ENCODE data around the gene PTPN5.
A peak's percentile ranks its signal among the peaks of the same experiment; 100 is the strongest.

PTPN5 gene

DNA sequence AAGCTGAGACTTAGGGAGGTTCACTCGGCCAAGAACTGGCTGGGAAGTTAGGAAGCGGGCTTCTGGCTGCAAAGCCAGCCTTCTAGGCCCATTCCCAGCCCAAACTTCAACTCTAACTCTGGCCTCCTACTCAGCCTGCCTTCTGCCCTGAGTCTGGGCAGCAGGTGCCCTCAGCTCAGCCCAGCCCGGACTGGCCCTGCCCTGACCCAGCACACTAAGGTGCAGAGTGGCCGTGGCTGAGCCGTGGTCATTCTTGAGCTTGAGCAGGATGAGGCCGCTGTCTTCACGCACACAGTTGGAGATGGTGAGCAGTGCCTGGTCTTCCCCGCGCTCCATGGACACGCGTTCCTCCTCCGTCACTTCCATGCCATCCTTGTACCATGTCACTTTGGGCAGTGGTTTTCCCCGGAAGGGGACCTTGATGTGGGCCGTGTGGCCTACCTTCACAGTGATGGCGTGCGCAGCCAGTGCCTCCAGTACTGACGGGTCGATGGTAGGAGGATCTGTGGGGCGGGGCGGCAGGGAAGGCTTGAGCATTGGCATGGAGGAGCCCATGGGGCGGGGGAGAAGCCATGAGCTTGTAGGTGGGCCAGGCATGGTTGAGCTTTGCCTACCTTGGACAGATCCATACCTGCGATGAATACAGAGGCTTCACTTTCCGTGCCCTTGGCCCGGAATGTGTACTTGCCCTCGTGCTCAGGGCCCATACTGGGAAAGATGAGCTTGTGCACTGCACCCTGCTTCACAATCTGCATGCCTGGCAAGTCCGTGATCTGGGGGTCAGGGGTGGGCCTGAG is 77.8 kb downstream of the PTPN5 start:
- no peak for DNase-seq

DNA sequence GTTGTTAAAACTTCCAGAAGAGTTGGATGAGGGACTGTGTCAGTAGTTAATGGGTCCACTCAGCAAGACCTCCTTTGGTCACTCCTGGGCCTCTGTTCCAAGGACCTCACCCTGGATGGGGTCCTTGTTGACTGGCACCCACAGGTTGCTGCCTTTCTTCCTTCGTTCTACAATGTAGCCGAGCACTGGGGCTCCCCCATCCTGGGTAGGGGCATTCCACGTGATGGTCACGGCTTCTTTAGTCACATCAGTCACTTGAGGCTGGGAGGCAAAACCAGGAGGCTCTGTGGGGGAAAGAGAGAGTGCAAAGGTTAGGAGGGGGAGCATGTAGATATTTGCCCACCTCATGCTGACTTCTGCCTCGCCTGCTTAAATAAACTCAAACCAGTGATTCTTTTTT is 81.1 kb downstream of the PTPN5 start:
- DNase-seq: no peak

DNA sequence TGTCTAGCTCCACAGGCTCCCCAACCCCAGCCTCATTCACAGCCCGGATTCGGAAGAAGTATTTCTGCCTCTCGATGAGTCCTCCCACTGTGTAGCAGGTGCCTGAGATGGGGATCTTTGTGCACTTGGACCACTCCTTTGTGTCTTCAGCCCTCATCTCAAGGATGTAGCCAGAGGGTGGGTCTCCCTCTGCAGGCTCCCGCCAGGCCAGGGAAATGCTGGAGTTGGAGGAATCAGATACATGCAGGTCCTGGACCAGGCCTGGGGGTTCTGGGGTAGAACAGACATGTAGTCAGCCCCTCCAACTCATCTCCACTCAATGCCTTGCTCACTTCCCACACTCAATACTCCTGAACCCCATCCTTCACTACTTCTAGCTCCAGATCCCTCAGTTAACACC is 82.2 kb downstream of the PTPN5 start:
- no peak for DNase-seq

DNA sequence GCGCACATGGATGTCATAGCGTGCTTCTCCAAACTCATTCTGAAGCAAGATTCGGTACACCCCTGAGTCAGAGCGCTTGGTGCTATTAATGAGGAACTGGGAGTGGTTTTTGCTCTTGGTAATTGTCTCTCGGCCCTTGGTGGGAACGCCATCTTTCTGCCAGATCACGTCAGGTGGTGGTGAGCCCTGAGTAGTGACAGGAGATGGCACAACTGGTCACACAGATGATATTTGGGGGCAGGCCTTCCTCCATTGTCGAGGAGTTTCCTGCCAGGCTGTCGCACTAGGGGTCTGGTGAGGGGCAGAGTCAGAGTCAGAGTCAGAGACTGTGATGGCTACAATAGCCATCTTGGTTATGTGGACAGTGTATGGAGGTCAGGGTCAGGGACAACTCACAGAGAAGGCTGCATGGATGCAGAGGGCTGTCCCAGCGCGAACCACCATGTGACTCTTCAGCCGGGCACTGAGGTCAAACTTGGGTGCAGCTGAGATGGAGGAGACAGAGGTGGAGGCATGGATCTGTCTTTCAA is 83.7 kb downstream of the PTPN5 start:
- DNase-seq: no peak

DNA sequence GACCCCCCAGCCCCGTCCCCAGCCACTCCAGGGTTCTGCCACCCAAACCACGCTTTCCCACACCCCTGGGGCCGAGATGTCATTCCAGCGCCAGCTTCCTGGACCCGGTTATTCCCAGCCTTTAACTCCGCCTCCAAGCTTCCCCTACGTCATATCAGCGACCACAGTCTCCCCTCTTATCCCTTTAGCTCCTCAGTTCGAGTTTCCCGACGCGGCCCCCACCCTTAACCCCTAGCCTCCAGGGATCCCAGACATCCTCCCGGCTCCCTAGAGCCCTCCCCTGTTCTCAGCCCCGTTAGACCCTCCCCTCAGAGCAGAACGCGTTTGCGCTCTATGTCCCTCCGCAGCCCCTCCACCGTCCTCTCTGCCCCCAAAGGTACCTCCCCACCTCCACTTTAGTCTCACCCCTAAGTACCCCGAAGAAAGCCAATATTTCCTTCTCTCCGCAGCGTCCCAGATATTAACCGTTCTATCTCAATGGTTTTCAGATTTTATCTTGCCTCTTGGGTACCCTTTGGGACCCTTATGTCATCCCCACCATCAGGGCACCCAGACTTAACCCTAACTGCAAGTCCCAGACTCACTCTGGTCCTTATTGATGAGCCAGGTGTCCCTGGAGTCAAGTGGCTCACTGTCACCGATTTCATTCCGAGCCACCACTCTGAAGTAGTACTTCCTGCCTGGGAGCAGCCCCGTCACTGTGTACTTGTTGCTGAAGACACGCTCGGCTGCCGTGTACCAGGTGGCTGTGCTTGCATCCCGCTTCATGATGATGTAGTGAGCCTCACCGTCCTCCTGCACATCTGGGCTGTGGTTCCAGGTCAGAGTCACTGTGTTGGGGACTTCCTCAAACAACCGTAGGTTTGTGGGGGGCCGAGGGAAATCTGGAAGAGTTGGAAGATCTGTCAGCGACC is 85.0 kb downstream of the PTPN5 start:
- peak in 27 of 51 donors; percentile 12 to 62 (median 42) for DNase-seq

DNA sequence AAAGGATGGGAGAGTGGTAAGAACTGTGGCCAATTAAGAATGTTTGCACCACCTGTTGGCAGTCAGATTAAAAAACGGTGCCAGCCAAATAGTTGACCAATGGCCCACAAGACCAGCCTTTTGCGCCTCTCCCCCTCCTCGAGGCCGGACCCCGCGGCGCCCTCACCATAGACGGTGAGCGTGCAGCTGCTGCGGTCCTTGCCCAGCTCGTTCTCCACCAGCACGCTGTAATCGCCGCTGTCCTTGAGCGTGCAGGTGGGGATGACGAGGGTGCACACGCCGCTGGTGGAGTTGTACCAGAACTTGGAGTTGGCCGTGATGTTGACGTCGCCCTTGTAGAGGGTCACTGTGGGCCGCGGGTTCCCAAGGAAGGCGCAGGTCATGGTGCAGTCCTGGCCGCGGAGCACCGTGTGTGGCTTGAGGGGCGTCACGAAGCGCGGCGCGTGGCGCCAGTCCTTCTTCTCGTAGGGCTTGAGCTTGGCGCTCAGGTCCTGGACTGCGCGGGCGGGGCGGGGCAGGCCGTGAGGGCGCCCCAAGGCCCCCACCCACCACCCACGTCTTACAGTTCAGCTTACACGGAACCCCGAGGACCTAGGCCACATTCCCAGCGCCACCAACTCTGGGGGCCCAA is 85.8 kb downstream of the PTPN5 start:
- peak in 11 of 51 donors; percentile 20 to 61 (median 47) for DNase-seq

DNA sequence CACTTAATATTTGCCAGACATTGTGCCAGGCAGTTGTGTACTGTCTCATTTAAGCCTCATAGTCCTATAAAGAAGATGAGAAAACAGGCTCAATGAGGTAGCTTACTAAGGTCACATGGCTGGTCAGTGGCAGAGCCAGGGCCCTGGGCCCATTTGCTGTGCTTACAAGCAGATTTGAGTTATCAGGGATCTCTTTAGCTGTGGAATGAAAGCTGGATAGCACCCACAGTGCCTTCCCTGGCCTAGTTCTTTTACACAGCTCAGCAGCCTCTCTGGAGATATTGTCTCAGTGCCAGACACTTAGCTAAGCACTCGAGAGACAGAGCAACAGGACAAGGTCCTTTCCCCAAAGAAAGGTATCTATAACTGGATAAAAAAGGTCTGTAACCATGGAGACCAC is 86.9 kb downstream of the PTPN5 start:
- peak in 1 of 51 donors; percentile 27 for DNase-seq

DNA sequence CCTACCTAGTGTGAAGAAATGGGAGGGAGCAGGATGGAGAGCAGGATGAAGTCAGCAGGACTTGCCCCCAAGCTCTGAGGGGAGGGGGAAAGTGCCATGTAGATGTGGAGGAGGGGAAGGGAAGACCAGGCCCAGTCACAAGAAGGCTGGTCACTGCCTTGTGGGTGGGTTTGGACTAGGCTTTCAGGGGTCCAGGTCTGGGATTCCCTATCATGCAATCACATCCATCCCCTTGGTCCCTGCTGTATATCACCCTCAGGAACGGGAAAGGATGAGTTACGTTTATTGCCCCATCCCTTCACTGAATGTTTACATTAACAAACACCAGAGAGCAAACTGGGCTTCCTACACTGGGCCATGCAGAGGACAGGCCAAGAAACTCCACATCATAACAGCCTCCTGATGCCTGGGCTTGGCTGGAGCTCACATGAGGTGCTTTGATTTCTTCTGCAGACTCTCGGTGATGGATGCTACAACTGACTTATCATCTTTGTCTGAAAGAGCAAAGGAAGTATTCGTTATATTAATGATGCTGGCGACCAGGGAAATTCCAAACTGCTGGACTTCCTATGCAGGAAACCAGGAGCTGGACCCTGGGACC is 87.5 kb downstream of the PTPN5 start:
- no peak for DNase-seq

DNA sequence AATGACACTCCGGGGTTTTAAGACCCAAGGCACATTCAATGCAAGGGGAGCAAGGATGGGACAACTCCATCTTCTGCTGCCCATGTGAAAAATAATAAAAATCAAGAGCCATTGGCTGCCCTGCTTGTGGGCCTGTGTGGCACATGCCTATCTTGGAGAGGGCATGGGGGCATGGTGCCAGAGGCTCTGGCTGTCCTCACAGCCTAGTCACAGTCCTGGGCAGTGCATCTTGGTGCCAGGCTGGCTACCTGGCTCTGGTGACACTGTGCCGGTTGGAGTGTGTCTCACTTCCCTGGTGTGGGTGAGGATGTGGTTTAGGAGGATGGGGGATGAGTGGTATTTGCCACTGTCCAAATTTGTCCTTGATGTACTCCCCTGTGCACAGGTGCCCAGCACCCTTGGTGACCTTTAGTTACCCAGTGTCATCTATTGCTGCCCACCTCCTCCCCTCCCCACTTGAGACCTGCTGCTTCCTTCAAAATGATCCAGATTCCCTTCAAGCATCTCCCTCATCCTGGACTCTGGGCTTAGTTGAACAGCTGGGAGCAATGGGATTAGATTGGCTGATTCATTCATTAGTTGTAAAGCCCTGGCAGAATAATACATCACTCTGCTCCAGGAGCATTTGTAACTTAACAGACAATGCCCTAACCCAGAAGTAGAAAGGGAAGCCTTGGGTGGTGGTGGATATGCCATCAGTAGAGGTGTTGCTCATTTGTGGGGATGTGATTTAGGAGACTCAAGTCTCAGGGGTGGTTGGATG is 88.4 kb downstream of the PTPN5 start:
- no peak for DNase-seq

DNA sequence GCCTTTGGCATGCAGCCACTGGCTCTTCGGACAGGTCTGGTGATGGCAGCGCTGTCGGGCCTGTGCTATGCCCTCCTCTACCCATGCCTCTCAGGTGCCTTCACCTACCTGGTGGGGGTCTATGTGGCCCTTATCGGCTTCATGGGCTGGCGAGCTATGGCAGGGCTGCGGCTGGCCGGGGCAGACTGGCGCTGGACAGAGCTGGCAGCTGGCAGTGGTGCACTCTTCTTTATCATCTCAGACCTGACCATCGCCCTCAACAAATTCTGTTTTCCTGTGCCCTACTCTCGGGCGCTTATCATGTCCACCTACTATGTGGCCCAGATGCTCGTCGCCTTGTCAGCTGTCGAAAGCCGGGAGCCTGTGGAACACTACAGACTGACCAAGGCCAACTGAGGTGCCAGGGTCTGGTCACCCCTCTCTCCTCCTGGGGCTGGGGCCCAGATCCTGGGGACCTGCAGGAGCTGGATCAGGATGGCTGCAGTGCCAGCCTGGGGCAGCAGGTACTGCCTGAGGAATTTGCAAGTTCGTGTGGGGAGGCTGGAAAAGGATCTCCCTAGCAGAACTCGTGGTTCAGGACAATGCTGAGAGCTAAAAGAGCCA is 89.9 kb downstream of the PTPN5 start:
- DNase-seq: no peak

DNA sequence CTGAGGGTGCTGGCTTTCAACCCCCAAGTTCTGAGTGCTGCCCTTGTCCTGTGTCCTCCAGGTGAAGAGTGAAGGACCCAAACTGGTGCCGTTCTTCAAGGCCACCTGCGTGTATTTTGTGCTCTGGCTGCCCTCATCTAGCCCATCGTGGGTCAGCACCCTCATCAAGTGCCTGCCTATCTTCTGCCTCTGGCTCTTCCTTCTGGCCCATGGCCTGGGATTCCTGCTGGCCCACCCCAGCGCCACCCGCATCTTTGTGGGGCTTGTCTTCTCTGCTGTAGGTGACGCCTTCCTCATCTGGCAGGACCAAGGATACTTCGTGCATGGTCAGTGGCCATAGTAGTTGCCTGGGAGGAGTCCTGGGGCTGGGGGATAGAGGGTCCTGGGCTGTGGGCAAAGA is 90.7 kb downstream of the PTPN5 start:
- no peak for DNase-seq

DNA sequence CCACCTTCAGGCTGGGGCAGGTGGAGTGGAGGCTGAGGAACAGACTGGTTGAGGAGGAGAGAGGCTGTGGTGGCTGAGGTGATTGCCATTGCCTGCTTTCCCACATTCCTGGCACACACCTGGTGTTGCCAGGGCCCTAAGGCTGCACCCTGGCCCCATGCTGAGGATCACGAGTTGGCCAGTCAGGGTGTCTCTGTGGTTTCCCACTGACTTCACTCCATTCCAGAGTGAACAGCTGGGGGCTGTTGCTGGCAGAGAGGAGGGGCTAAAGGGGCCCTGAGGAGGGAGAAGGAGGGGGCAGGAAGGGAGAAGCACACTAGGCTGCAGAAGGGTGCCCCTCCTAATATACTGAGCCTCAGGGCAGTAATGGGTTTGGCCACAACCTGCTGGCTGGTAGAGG is 91.2 kb downstream of the PTPN5 start:
- DNase-seq: peak in 7 of 51 donors; percentile 10 to 26 (median 16)

DNA sequence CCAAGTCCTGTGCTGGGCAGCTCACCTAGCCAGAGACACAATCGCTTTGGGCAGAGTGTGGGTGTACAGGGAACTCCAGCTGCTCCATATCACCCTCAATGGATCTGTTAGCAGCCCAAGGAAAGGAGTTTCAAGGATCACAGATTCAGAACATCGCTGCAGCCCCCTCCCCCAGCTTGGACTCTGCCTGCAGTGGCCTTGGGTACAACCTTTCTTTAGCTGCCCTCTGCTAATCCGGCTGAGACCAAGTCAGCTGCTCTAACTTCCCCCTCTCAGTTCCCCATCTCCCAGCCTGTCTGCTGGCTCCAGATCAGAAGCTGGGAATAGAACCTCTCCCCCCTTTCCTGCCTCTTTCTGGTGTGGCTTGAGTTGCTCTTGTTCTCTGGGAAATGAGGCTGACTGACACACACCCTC is 91.7 kb downstream of the PTPN5 start:
- peak in 25 of 51 donors; percentile 11 to 58 (median 30) for DNase-seq

DNA sequence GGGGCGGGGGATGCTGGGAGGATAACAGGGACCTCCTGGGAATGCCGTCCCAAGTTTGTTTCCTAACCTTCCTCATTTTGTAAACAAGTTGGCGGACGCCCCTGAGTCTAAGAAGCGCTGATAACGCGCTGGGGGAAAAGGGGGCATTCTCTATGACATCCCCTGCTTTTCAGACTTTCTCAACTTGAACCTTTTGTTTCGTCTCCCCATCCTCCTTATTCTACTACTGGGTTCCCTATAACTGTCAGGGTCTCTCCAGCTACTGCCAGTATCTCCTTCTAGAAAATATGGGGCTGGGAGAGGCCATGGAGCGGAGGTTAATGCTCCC is 92.4 kb downstream of the PTPN5 start:
- no peak for DNase-seq

DNA sequence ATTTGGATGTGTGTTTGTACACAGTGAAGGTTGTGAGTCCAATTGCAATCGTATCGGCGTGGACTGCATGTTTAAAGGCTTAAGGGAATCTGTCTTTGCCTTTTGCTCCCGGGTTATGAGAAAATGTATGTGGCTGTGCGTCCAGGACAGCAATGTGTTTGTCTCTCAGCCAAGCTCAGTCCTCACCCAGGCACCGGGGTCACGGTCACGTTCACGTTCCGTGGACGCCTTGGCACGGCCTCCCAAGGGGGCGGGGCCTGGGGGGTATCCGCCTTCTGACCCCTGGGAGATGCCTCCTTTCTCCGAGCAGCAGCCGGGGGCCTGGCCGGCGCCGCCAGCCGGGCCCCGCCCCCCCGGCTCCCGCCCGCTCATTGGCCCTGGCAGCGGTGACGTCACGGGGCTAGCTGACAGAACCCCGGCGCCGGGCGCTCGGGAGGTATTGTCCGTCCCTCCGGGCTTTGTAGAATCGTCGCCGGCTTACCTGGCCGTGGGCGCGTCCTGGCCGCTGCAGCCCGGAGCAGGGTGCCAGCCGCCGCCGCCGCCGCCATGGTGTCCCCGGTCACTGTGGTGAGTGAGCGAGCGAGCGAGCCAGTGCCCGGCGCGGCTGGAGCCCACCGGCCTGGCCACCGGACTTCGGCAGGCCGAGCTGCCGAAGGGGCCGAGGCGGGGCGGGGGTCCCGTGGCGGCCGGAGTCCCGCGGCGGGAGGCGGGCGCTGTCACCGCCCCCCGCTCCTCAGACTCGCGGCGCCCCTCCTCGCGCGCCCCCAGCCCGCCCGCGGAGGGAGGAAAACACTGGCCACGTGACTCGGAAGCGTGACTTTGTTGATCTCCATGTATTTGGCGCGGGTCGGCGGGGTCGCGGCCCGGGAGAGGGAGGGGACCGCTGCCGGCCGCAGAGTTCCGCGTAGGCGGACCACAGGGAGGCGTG is 93.0 kb downstream of the PTPN5 start, which contains the start of gene TMEM86A:
Gene TMEM86A, plus strand, starts transcription at position 439 of the 928 bp plus-strand sequence. Its CDS starts 108 bp downstream, at position 547.
- peak; percentile 55 to 94 (median 87) for DNase-seq

DNA sequence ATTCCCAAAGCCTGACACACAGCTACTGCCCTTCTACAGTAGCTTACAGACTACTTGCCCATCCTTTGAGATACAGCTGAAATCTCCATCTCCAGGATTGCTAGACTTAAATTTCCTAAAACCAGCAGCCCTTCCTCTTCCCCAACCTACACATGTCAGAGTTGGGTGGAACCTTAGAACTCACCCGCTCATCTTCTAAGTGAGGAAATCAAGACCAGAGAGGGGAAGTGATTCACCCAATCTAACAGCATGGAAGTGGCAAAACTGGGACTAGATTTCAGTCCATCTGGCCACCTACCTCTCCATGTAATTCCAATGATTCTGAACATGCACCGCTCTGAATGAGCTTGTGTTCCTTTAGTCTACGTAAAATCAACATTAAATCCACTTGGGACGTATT is 94.0 kb downstream of the PTPN5 start:
- DNase-seq: no peak

DNA sequence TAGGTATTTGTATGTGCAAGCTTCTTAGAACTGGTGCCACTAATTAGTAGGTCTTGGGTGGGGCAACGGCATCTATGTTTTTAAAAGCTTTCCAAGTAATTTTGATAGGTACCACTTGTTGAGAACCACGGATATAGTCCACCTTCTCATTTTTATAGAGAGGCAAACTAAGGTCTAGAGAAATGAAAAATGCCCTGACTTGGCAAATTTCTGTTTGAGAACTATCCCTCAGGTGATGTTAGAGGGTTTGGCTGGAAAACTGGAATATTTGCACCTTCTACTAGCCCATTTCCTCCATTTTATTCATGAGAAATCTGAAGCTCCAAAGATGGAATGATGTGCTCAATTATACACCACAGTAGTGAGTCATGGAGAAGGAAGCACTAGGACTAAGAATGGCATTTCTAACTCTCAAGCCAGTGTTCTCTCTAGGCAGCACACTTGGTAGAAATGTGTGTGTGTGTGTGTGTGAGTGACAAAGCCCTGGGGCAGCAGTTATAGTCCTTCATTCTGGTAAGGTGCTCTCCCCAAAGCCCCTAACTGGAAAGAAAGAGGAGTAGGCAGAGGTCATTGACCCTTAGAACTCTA is 94.9 kb downstream of the PTPN5 start:
- no peak for DNase-seq

DNA sequence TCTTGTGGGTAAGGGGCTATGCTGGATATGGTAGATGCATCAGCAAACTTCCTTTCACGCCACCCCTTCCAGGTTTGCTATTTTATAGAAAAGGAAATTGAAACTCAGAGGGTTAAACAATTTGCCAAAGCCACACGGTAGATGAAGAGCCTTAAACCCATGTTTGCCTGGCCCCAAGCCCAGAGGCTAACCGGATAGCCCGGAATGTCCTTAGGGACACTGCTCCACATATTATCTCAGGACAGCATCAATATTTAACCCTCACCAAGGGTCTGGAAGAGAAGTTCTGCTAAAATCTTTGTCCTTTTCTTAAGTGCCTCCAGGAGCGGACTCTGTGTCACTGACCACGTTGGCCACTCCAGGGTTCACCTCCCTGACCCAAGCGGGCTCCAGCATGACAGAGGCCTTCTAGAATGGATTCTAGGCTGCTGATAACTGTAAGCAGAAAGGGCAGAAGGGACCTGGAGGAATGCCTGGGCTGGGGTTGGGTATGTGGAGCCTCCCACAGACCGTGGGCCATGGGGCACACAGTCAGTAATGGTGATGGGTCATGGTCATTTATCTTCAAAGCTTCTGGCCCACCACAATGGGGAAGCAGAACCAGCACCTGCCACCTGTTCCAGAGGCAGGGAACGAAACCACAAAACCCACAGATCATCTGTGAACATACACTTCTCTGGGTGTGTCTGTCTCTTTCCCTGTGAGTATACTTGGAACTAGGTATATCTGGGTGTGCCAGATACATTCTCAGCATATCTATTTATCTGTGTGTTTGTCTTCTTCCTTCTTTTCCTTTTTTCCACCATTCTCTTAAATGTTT is 98.4 kb downstream of the PTPN5 start:
- no peak for DNase-seq
